ENCODE data around the gene ZNF701. TPM values are rescaled to one million over a fixed set of nuclear protein-coding genes. Genes with fewer than 3 reads are reported as not detected.

Gene ZNF701
- total RNA-seq, 1 experiment from 2014 or later, result 13.4 TPM

Other genes starting within 250 kb of the ZNF701 start
- 3.5 and 4.5 TPM in 2 replicates for gene ZNF610, start 234.0 kb upstream of the ZNF701 start, total RNA-seq (2014; rRNA removed; shearing (Covaris generic))
- gene ZNF880, start 200.4 kb upstream of the ZNF701 start, total RNA-seq (2014; rRNA removed; shearing (Covaris generic)), result 16.5 and 17.0 TPM in 2 replicates
- 20.1 and 28.4 TPM in 2 replicates for gene ZNF528, start 172.4 kb upstream of the ZNF701 start, total RNA-seq (2014; rRNA removed; shearing (Covaris generic))
- gene ZNF534, start 141.1 kb upstream of the ZNF701 start, total RNA-seq (2014; rRNA removed; shearing (Covaris generic)), result not detected in 2 replicates
- 0.30 and 3.7 TPM in 2 replicates for gene ZNF578, start 116.7 kb upstream of the ZNF701 start, total RNA-seq (2014; rRNA removed; shearing (Covaris generic))
- 13.3 and 19.9 TPM in 2 replicates for gene ZNF808, start 42.6 kb upstream of the ZNF701 start, total RNA-seq (2014; rRNA removed; shearing (Covaris generic))
- gene ZNF83, start 68.1 kb downstream of the ZNF701 start, total RNA-seq (2014; rRNA removed; shearing (Covaris generic)), result 27.1 and 54.4 TPM in 2 replicates
- gene ZNF611, start 164.8 kb downstream of the ZNF701 start, total RNA-seq (2014; rRNA removed; shearing (Covaris generic)), result 17.2 and 21.1 TPM in 2 replicates
- gene ZNF600, start 216.5 kb downstream of the ZNF701 start, total RNA-seq (2014; rRNA removed; shearing (Covaris generic)), result 7.4 and 7.6 TPM in 2 replicates

All from M059J (cell line).